CD8-positive, alpha-beta memory T cell (primary cell): ENCODE results near the gene KDF1. TPM values are rescaled to one million over a fixed set of nuclear protein-coding genes. Genes with fewer than 3 reads are reported as not detected.

Experiments
- CTCF ChIA-PET: fragments of 350-600 bp; sonication (Branson Sonifier 250); formaldehyde crosslinking; loops from one replicate; lab custom pipeline; 2021; ENCODE audit warnings: antibody characterized with exemption; lab: Charles Lee
- POLR2A ChIA-PET: fragments of 350-600 bp; sonication (Branson Sonifier 250); formaldehyde crosslinking; loops from one replicate; lab custom pipeline; 2021; ENCODE audit warnings: antibody characterized with exemption; lab: Charles Lee
- DNase-seq, 5 donors: peaks; one replicate each; pipeline versions ENCODE4 v3.0.0 to v3.0.0-alpha.2; 2020 to 2022; ENCODE audit warnings: mixed read lengths in 1 of 5
- H3K27ac ChIP-seq: one replicate; pipeline ENCODE4 v1.7.0; 2013; ENCODE audit warnings: low read depth, mild to moderate bottlenecking, low read length, moderate library complexity
- H3K27me3 ChIP-seq: 2 replicates; pipeline ENCODE4 v1.7.0; 2013; ENCODE audit warnings: low read length, mild to moderate bottlenecking; ENCODE audit not compliant: insufficient read depth, poor library complexity, severe bottlenecking
- H3K36me3 ChIP-seq: 2 replicates; pipeline ENCODE4 v1.7.0; 2013; ENCODE audit warnings: mild to moderate bottlenecking, low read length, moderate library complexity; ENCODE audit not compliant: insufficient read depth
- H3K4me1 ChIP-seq: 2 replicates; pipeline ENCODE4 v1.7.0; 2013; ENCODE audit warnings: mild to moderate bottlenecking, low read length, moderate library complexity; ENCODE audit not compliant: insufficient read depth
- H3K4me3 ChIP-seq: 2 replicates; pipeline ENCODE4 v1.7.0; 2013; ENCODE audit warnings: mild to moderate bottlenecking, low read length
- H3K9me3 ChIP-seq: 2 replicates; pipeline ENCODE4 v1.7.0; 2013; ENCODE audit warnings: mild to moderate bottlenecking, low read length
- H3K27ac Mint-ChIP-seq, 8 donors: one replicate each; pipeline ENCODE4 v1.8.0; 2020 to 2021; ENCODE audit warnings: mixed read lengths in 8 of 8, mild to moderate bottlenecking in 6 of 8, inconsistent platforms in 3 of 8, moderate library complexity in 3 of 8
- H3K27me3 Mint-ChIP-seq, 2 donors: one replicate each; pipeline ENCODE4 v1.8.0; 2020 to 2021; ENCODE audit warnings: mixed read lengths in 2 of 2, mild to moderate bottlenecking in 1 of 2, moderate library complexity in 1 of 2
- H3K36me3 Mint-ChIP-seq, 3 donors: one replicate each; pipeline ENCODE4 v1.8.0; 2020 to 2021; ENCODE audit warnings: mixed read lengths in 3 of 3, inconsistent platforms in 1 of 3, mild to moderate bottlenecking in 1 of 3
- H3K4me1 Mint-ChIP-seq, 3 donors: one replicate each; pipeline ENCODE4 v1.8.0; 2020 to 2021; ENCODE audit warnings: mixed read lengths in 3 of 3, inconsistent platforms in 1 of 3, mild to moderate bottlenecking in 1 of 3
- H3K4me3 Mint-ChIP-seq, 7 donors: one replicate each; pipeline ENCODE4 v1.8.0; 2020 to 2021; ENCODE audit warnings: mixed read lengths in 7 of 7, mild to moderate bottlenecking in 6 of 7, moderate library complexity in 4 of 7, inconsistent platforms in 2 of 7
- H3K9me3 Mint-ChIP-seq, 5 donors: one replicate each; pipeline ENCODE4 v1.8.0; 2020 to 2022; ENCODE audit warnings: mixed read lengths in 5 of 5, mild to moderate bottlenecking in 3 of 5, moderate library complexity in 2 of 5, inconsistent platforms in 1 of 5
- polyA plus RNA-seq: library from polyadenylated mRNA; unstranded; fragments of 300-500 nt; fragmentation: Illumina TruSeq; gene quantifications from one replicate; pipeline ENCODE4 v1.2.3, GENCODE V29; 2021
- total RNA-seq, 2 experiments: library from RNA; stranded (reverse); gene quantifications; one replicate each; pipeline ENCODE4 v1.2.3, GENCODE V29; 2021

Gene KDF1
- total and polyA plus RNA-seq, 3 experiments from 2014 or later, result 0.24 to 4.6 (median 0.39) TPM

DNA sequence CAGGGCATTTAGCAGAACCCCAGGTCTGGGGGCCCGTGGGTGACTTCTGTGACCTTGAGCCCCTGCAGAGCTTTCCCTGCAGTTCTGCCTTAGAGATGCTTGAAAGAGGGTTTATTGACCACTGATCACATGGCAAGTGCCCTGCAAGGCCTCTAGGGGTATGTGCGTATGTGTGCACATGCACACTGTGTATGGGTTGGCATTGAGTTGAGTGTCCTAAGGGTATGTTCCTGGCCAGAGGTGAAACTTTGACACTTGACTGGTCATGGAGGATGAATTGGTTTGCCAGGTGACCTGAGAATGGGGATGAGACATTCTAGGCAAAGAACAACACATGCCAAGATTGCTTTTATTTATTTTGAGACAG lies 21.6 kb downstream of the KDF1 start:
- POLR2A ChIA-PET, result no interaction called here

DNA sequence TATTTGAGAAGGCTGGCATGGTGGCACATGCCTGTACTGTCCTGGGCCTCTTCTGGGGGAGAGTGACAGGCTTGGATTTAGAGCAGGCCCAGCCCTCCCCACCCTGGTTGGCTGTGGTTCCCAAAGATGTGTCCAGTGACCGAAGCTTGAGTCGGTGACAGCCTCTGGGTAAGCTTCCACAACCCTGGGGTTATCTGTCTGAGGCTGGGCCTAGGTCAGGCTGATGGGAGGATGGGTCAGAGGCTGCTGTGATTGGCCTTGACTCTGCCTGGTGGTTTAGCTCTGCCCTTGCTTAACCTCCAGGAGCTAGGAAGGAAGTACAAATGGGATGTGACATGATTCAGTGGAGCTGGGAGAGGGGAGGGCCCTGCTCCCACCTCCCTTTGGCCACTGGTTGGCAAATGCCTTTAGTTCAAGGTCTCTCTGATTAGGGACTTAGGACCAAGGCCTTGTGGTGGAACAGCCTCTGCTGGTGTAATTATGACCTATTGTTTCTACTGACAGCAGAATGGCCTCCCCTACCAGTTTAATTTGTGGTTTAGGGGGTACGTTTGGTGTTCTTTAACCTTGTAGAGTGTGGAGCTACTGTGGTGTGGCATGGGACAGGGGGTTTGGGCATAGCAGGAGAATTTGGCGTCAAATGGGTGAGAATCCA lies 22.1 kb downstream of the KDF1 start:
- CTCF ChIA-PET, result no interaction called here

More for the DNA sequence above, 21.6 kb downstream of the KDF1 start:
- H3K27me3 Mint-ChIP-seq, result no peaks in the 10 kb centered on the region
- CTCF ChIA-PET, result no interaction called here
- DNase-seq, result no peak
- no peaks in the 10 kb centered on the region for H3K9me3 ChIP-seq
- H3K27me3 ChIP-seq, result no peaks in the 10 kb centered on the region
- no peak overlapping the region for H3K4me3 ChIP-seq
- no peak overlapping the region for H3K27ac ChIP-seq
- H3K4me1 ChIP-seq, result no peaks in the 10 kb centered on the region
- H3K36me3 ChIP-seq, result peaks cover 30% of the 10 kb centered on the region
- H3K4me1 Mint-ChIP-seq, result peaks cover 0 to 4% (median 0%) of the 10 kb centered on the region in 3 donors
- peaks cover 0 to 62% (median 5%) of the 10 kb centered on the region in 3 donors for H3K36me3 Mint-ChIP-seq
- no peak overlapping the region for H3K4me3 Mint-ChIP-seq
- peak overlapping the region in 2 of 8 donors; percentile 23 to 70 for H3K27ac Mint-ChIP-seq
- no peaks in the 10 kb centered on the region for H3K9me3 Mint-ChIP-seq

DNA sequence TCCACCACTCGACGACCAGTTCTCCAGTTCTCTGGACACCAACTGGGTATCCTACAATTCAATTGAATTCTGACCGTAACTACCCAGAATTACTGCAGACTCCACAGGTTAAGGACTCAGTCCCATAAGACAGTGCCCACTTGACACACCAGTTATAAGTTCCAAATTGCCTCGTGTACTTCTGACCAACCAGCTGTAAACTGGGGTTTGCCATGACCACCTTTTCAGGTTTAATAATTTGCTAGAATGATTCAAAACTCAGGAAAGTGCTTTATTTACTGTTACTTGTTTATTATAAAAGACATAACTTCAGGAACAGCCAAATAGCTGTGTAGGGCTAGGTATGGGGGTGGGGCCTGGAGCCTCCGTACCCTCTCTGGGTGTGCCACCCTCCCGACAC lies 23.4 kb downstream of the KDF1 start:
- no peak for DNase-seq
- no peaks in the 10 kb centered on the region for H3K27me3 ChIP-seq
- Mint-ChIP-seq H3K27ac (no peak overlapping the region), H3K27me3 (no peaks in the 10 kb centered on the region), H3K4me1 (peaks cover 4 to 8% (median 5%) of the 10 kb centered on the region in 3 donors), H3K4me3 (no peak overlapping the region), H3K9me3 (no peaks in the 10 kb centered on the region), H3K36me3 (peaks cover 0 to 60% (median 6%) of the 10 kb centered on the region in 3 donors)
- ChIA-PET CTCF (no interaction called here), POLR2A (no interaction called here)
- H3K4me3 ChIP-seq, result no peak overlapping the region
- H3K27ac ChIP-seq, result no peak overlapping the region
- no peaks in the 10 kb centered on the region for H3K4me1 ChIP-seq
- H3K36me3 ChIP-seq, result peaks cover 15% of the 10 kb centered on the region
- H3K9me3 ChIP-seq, result no peaks in the 10 kb centered on the region

More for the DNA sequence above, 22.1 kb downstream of the KDF1 start:
- no peak for DNase-seq
- Mint-ChIP-seq H3K9me3 (no peaks in the 10 kb centered on the region), H3K27me3 (no peaks in the 10 kb centered on the region), H3K4me1 (peaks cover 0 to 4% (median under 1%) of the 10 kb centered on the region in 3 donors), H3K36me3 (peaks cover 0 to 60% (median 6%) of the 10 kb centered on the region in 3 donors), H3K27ac (peak overlapping the region in 2 of 8 donors; percentile 65 to 67), H3K4me3 (no peak overlapping the region)
- H3K27ac ChIP-seq, result no peak overlapping the region
- no peak overlapping the region for H3K4me3 ChIP-seq
- H3K36me3 ChIP-seq, result peaks cover 25% of the 10 kb centered on the region
- H3K9me3 ChIP-seq, result no peaks in the 10 kb centered on the region
- H3K4me1 ChIP-seq, result no peaks in the 10 kb centered on the region
- POLR2A ChIA-PET, result no interaction called here
- H3K27me3 ChIP-seq, result no peaks in the 10 kb centered on the region

DNA sequence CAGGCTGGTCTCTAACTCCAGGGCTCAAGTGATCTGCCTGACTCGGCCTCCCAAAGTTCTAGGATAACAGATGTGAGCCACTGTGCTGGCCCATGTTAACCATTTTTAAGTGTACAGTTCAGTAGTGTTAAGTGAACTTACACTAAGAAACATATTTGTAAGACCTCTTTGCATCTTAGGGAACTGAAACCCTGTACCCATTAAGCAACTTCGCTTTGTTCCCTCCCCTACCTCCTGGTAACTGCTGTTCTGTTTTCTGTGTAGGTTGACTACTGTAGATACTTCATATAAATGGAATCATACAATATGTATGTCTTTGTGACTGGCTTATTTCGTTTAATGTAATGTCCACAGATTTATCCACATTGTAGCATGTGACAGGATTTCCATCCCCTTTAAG lies 27.7 kb downstream of the KDF1 start:
- ChIA-PET POLR2A (no interaction called here), CTCF (no interaction called here)
- H3K27me3 Mint-ChIP-seq, result no peaks in the 10 kb centered on the region

DNA sequence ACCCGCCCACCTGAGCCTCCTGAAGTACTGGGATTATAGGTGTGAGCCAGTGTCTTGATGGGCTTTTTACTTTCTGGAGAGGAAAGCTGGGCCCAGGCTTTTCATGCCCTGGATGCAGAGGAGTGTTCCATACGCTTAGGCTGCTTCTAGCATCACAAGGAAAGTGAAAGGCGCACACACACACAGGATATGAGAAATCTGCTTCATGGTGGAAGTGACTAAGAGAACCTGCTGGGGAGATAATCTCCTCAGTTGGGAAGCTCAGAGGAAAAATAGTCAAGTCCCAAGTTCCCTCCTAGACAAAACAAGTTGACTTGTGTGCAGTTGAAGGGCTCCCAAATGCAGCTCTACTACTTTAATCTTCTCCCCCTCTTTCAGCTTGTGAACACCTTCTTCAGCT lies 36.6 kb downstream of the KDF1 start:
- peak overlapping the region in 5 of 7 donors; percentile 41 to 94 (median 93) for H3K4me3 Mint-ChIP-seq
- POLR2A ChIA-PET, result no interaction called here
- no peaks in the 10 kb centered on the region for H3K9me3 ChIP-seq
- H3K36me3 ChIP-seq, result peaks cover 21% of the 10 kb centered on the region
- no peak for DNase-seq
- H3K4me1 ChIP-seq, result peaks cover 22% of the 10 kb centered on the region
- H3K27me3 Mint-ChIP-seq, result peaks cover 0 to 1% of the 10 kb centered on the region in 2 donors
- CTCF ChIA-PET, result interaction anchor here (1.1 kb wide), 1 partner anchor 16 kb away, joined by 3 read pairs; no protein-coding TSS in a partner anchor
- H3K27ac Mint-ChIP-seq, result peak overlapping the region in 3 of 8 donors; percentile 43 to 95 (median 87)
- H3K9me3 Mint-ChIP-seq, result no peaks in the 10 kb centered on the region
- no peak overlapping the region for H3K4me3 ChIP-seq
- no peaks in the 10 kb centered on the region for H3K27me3 ChIP-seq
- peaks cover 33 to 53% (median 49%) of the 10 kb centered on the region in 3 donors for H3K4me1 Mint-ChIP-seq
- H3K27ac ChIP-seq, result no peak overlapping the region
- peaks cover 4 to 53% (median 6%) of the 10 kb centered on the region in 3 donors for H3K36me3 Mint-ChIP-seq

More for the DNA sequence above, 27.7 kb downstream of the KDF1 start:
- DNase-seq, result no peak
- Mint-ChIP-seq H3K4me3 (no peak overlapping the region), H3K36me3 (peaks cover 0 to 59% (median 10%) of the 10 kb centered on the region in 3 donors), H3K27ac (peak overlapping the region in 2 of 8 donors; percentile 65 to 72), H3K9me3 (no peaks in the 10 kb centered on the region), H3K4me1 (peaks cover 7 to 10% (median 10%) of the 10 kb centered on the region in 3 donors)
- Histone ChIP-seq H3K4me1 (no peaks in the 10 kb centered on the region), H3K27ac (no peak overlapping the region), H3K27me3 (no peaks in the 10 kb centered on the region), H3K9me3 (no peaks in the 10 kb centered on the region), H3K4me3 (no peak overlapping the region), H3K36me3 (peaks cover 14% of the 10 kb centered on the region)

DNA sequence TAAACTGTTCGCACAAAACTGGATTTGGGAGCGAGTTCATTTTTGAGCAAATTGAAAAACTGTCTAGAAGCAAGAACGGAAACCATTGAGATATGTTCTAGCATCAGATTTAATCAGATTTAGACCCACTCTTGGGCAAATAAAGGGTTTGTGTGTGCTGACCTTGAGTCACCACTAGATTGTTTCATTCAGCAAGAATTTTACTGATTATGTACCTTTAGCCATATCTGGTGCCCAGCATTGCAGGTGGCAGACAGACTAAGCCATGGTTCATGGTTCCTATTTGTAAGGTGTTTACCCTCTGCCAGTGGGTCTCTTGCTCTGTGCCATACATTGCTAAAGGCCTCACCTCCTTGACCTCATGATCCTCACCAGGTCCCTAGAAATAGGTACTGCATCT lies 37.4 kb downstream of the KDF1 start:
- ChIA-PET CTCF (no interaction called here), POLR2A (no interaction called here)
- no peaks in the 10 kb centered on the region for H3K9me3 Mint-ChIP-seq

DNA sequence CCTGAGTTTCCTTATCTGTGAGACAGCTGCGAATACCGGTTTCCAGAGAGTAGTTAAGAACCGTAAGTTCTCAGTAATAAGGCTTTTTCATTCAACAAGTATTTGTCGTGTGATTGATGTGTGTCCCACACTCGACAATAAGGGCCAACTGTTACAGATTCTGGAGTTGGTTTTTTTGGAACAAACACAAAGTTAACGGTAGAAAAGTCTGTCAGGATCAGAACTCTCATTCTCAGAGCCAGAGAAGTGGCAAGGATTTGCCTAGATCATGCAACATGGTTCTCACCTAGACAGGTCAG lies 37.9 kb downstream of the KDF1 start:
- CTCF ChIA-PET, result no interaction called here
- peaks cover 0 to 1% of the 10 kb centered on the region in 2 donors for H3K27me3 Mint-ChIP-seq
- peaks cover 16% of the 10 kb centered on the region for H3K36me3 ChIP-seq
- H3K9me3 Mint-ChIP-seq, result no peaks in the 10 kb centered on the region
- DNase-seq, result no peak
- H3K27ac Mint-ChIP-seq, result peak overlapping the region; percentile 87 to 98 (median 95)
- H3K27me3 ChIP-seq, result no peaks in the 10 kb centered on the region
- no peaks in the 10 kb centered on the region for H3K9me3 ChIP-seq
- H3K4me1 ChIP-seq, result peaks cover 22% of the 10 kb centered on the region
- peak overlapping the region; percentile 87 to 97 (median 93) for H3K4me3 Mint-ChIP-seq
- H3K4me1 Mint-ChIP-seq, result peaks cover 29 to 50% (median 45%) of the 10 kb centered on the region in 3 donors
- POLR2A ChIA-PET, result interaction anchor here (1.9 kb wide), 1 partner anchor 89 kb away, joined by 6 read pairs; no protein-coding TSS in a partner anchor
- H3K4me3 ChIP-seq, result peak overlapping the region; percentile 77
- peak overlapping the region; percentile 84 for H3K27ac ChIP-seq
- peaks cover 4 to 40% (median 4%) of the 10 kb centered on the region in 3 donors for H3K36me3 Mint-ChIP-seq

More for the DNA sequence above, 37.4 kb downstream of the KDF1 start:
- no peak for DNase-seq
- H3K27ac ChIP-seq, result no peak overlapping the region
- Mint-ChIP-seq H3K4me1 (peaks cover 31 to 52% (median 45%) of the 10 kb centered on the region in 3 donors), H3K4me3 (peak overlapping the region; percentile 87 to 97 (median 93)), H3K36me3 (peaks cover 4 to 45% (median 4%) of the 10 kb centered on the region in 3 donors), H3K27ac (peak overlapping the region; percentile 74 to 98 (median 94)), H3K27me3 (peaks cover 0 to 1% of the 10 kb centered on the region in 2 donors)
- H3K4me3 ChIP-seq, result peak overlapping the region; percentile 77
- H3K36me3 ChIP-seq, result peaks cover 16% of the 10 kb centered on the region
- no peaks in the 10 kb centered on the region for H3K9me3 ChIP-seq
- no peaks in the 10 kb centered on the region for H3K27me3 ChIP-seq
- peaks cover 22% of the 10 kb centered on the region for H3K4me1 ChIP-seq
